HG03045 (cell line): ENCODE results near the gene HPN.

ENCODE experiments used
- ATAC-seq: cut with Tn5 transposase; IDR thresholded peaks from one replicate; pipeline ENCODE4 v1.9.1; 2021; ENCODE audit warnings: mild to moderate bottlenecking, moderate library complexity; ENCODE audit not compliant: unreplicated experiment

The HPN gene

GRCh38 chr19:35080613-35081170, 39.2 kb downstream of the HPN start:
- no peak for ATAC-seq

- no peak for ATAC-seq
Measured at GRCh38 chr19:35081201-35081600, 39.7 kb downstream of the HPN start.

- ATAC-seq = no peak
Measured at GRCh38 chr19:35083691-35084508, 42.4 kb downstream of the HPN start.

GRCh38 chr19:35084509-35084762, 42.9 kb downstream of the HPN start:
- ATAC-seq = no peak

GRCh38 chr19:35085947-35086346, 44.4 kb downstream of the HPN start:
- ATAC-seq = no peak

GRCh38 chr19:35086455-35086854, 44.9 kb downstream of the HPN start:
- ATAC-seq = no peak

- no peak for ATAC-seq
Measured at GRCh38 chr19:35087393-35087792, 45.9 kb downstream of the HPN start.

GRCh38 chr19:35088131-35088913, 46.8 kb downstream of the HPN start:
- ATAC-seq = no peak

- no peak for ATAC-seq
Measured at GRCh38 chr19:35089554-35089953, 48.0 kb downstream of the HPN start.

GRCh38 chr19:35090160-35090505, 48.6 kb downstream of the HPN start:
- ATAC-seq = no peak

GRCh38 chr19:35090506-35091214, 49.1 kb downstream of the HPN start:
- no peak for ATAC-seq

GRCh38 chr19:35093430-35093829, 51.9 kb downstream of the HPN start:
- ATAC-seq = no peak

GRCh38 chr19:35093941-35094647, 52.6 kb downstream of the HPN start:
- no peak for ATAC-seq

GRCh38 chr19:35094656-35095055, 53.1 kb downstream of the HPN start:
- no peak for ATAC-seq

GRCh38 chr19:35095667-35096368, 54.3 kb downstream of the HPN start:
- ATAC-seq = no peak

- no peak for ATAC-seq
Measured at GRCh38 chr19:35098413-35099049, 57.0 kb downstream of the HPN start.

GRCh38 chr19:35099155-35099896, 57.8 kb downstream of the HPN start:
- ATAC-seq = no peak

GRCh38 chr19:35099897-35100275, 58.4 kb downstream of the HPN start:
- no peak for ATAC-seq
